RCC 7860 (cell line): ENCODE data around the gene CARD6.
A peak's percentile ranks its signal among the peaks of the same experiment; 100 is the strongest.
"Not testable (repeated sequence)": the region's sequence is repeated elsewhere in the genome, so short reads cannot be mapped to it uniquely, and the experiment has no call there.

Experiments
- DNase-seq: peaks from one replicate; pipeline ENCODE4 v3.0.0-alpha.2; 2015; ENCODE audit warnings: low spot score
- FAIRE-seq: peaks from 2 replicates; lab custom pipeline; 2012; peaks lifted over from hg19 to GRCh38; lab: Jason Lieb, UNC

Gene CARD6

GRCh38 chr5:40841068-40841805 lies at the start of gene CARD6:
Gene CARD6 (plus strand): TSS chr5:40841367. CDS start chr5:40841383, 16 bp downstream.
- FAIRE-seq (no peak), DNase-seq (no peak)

- FAIRE-seq (no peak), DNase-seq (no peak)
Observed at GRCh38 chr5:40791715-40792139, 49.4 kb upstream of the CARD6 start.

- not testable (repeated sequence) for DNase-seq, FAIRE-seq
Observed at GRCh38 chr5:40792691-40793090, 48.5 kb upstream of the CARD6 start.

- DNase-seq, FAIRE-seq: not testable (repeated sequence)
Observed at GRCh38 chr5:40794340-40794739, 46.8 kb upstream of the CARD6 start.

GRCh38 chr5:40794877-40795276 lies 46.3 kb upstream of the CARD6 start:
- not testable (repeated sequence) for FAIRE-seq, DNase-seq

GRCh38 chr5:40796487-40796889 lies 44.7 kb upstream of the CARD6 start:
- FAIRE-seq: no peak
- DNase-seq: no peak

GRCh38 chr5:40797273-40798011 lies 43.7 kb upstream of the CARD6 start:
- FAIRE-seq: no peak
- peak; percentile 77 for DNase-seq

GRCh38 chr5:40798012-40798800 lies 43.0 kb upstream of the CARD6 start, which contains the start of gene PRKAA1:
Gene PRKAA1 (minus strand): TSS chr5:40798374. CDS start chr5:40798189, 185 bp downstream.
- DNase-seq (peak; percentile 85), FAIRE-seq (no peak)

- FAIRE-seq (peak; percentile 53), DNase-seq (peak; percentile 46)
Observed at GRCh38 chr5:40798801-40799210, 42.4 kb upstream of the CARD6 start.

- DNase-seq (no peak), FAIRE-seq (no peak)
Observed at GRCh38 chr5:40799258-40799657, 41.9 kb upstream of the CARD6 start.

- FAIRE-seq: no peak
- no peak for DNase-seq
Observed at GRCh38 chr5:40801771-40802562, 39.2 kb upstream of the CARD6 start.

GRCh38 chr5:40812125-40812524 lies 29.0 kb upstream of the CARD6 start:
- no peak for FAIRE-seq
- DNase-seq: no peak

- FAIRE-seq: no peak
- no peak for DNase-seq
Observed at GRCh38 chr5:40813698-40814281, 27.4 kb upstream of the CARD6 start.

GRCh38 chr5:40823459-40823858 lies 17.7 kb upstream of the CARD6 start:
- no peak for FAIRE-seq
- no peak for DNase-seq

GRCh38 chr5:40825461-40826043 lies 15.6 kb upstream of the CARD6 start:
- not testable (repeated sequence) for FAIRE-seq, DNase-seq

- no peak for FAIRE-seq
- DNase-seq: no peak
Observed at GRCh38 chr5:40826489-40827187, 14.5 kb upstream of the CARD6 start.

- FAIRE-seq (no peak), DNase-seq (no peak)
Observed at GRCh38 chr5:40827188-40827977, 13.8 kb upstream of the CARD6 start.

- DNase-seq (no peak), FAIRE-seq (no peak)
Observed at GRCh38 chr5:40828021-40828631, 13.0 kb upstream of the CARD6 start.
